ENCODE results near the gene VPS16.
"Not testable (repeated sequence)": the region's sequence is repeated elsewhere in the genome, so short reads cannot be mapped to it uniquely, and the experiment has no call there.

VPS16 gene

DNA sequence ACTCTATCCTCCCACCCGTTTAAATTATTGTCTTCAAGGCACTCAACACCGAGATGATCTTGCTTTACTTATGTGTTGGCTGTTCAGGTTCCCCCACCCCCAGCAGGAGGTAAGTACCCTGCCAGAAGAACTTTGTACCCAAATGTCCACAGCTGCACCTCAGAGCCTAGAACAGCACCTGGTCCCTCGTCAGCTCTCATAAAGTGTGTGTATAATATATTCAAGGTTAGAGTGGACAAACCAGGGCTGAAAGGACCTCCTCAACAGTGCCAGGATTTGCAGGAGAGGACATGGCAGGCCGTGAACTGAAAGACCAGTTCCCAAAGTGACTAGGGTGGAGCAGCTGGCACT lies 34.2 kb upstream of the VPS16 start:
- in situ Hi-C loops (cut with MboI; ENCODE audit: low sequenced_read_pairs): no loop called here

DNA sequence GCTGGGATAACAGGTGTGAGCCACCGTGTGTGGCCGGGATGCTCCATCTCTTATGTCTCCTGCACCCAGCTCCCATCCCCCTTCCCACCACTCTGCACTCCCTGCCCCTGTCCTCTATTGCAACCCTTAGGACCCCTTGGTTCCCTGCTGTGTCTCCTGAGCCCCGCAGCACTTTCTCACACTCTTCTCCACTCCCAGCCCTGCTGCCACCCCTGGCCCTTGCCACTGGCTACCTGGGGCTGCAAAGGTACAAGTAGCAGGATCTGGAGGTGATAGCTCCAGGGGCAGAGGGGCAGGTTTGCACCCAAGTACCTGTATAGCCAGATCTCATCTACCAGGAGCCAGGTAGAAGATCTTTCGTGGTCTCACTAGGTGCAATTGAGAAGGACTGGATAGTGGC lies 33.5 kb upstream of the VPS16 start:
- in situ Hi-C loops (cut with MboI; ENCODE audit: low sequenced_read_pairs): no loop called here

DNA sequence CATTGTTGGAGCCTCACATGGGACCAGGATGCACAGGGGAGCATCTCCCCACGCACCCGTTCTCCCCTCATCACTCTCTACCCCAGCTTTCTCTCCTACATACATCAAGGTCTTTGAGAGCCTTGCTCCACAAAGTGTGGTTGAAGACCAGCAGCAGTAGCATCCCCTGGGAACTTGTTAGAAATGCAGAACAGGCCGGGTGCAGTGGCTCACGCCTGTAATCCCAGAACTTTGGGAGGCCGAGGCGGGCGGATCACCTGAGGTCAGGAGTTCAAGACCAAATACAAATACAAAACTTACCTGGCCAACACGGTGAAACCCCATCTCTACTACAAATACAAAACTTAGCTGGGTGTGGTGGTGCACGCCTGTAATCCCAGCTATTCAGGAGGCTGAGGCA lies 32.6 kb upstream of the VPS16 start:
- in situ Hi-C loops (cut with MboI; ENCODE audit: low sequenced_read_pairs): not testable (repeated sequence)

DNA sequence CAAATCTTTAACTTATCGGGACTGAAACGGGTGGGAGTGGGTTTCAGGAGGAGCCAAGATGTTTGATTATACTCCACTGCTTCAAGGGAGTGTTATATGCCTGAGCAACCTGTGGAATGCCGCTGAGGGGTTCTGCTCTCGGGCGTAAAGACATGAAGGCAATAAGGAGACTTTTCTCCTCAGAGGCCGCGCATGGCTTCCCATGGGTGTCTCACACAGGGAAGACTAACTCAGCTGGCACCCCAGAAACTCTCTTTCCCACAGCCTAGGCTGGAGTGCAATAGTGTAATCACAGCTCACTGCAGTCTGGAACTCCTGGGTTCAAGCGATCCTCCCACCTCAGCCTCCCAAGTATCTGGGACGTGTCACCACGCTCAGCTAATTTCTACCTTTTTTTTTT lies 30.9 kb upstream of the VPS16 start:
- in situ Hi-C loops (cut with MboI; ENCODE audit: low sequenced_read_pairs): no loop called here

DNA sequence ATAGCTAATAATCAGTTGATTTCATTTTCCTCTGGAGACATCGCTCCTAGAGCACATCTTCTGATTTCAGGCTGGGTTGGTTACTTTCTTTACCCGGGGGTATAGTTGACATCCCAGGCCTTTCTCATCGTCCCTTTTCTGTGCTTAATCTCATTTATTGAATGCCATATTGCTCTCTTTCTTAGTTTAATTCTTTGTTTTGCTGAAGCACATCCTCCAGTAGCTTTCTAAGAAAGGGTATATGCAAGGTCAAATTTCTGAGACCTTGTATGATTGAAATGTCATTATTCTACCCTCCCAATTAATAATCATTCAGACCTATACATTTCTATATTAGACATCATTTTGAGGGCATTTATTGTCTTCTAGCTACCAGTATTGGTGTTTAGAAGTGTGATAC lies 28.4 kb upstream of the VPS16 start:
- in situ Hi-C loops (cut with MboI; ENCODE audit: low sequenced_read_pairs): no loop called here

DNA sequence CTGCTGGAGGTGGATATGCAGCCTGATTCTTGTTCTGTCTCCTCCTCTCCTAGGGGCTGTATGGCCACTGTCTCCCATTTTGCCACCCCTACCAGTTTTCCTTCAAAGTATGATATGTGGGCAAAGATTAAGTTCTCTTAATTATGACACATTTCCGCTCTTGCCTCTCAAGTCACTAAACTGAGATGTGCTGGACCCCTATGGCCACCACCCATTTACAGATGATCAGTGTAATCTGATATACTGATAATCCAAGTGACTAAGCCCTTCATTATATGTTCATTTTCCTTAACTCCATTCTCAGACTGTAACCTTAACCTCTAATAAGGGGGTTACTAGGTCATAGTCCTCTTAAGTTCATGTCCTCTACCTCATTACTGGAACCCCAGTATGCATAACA lies 26.5 kb upstream of the VPS16 start:
- in situ Hi-C loops (cut with MboI; ENCODE audit: low sequenced_read_pairs): no loop called here

DNA sequence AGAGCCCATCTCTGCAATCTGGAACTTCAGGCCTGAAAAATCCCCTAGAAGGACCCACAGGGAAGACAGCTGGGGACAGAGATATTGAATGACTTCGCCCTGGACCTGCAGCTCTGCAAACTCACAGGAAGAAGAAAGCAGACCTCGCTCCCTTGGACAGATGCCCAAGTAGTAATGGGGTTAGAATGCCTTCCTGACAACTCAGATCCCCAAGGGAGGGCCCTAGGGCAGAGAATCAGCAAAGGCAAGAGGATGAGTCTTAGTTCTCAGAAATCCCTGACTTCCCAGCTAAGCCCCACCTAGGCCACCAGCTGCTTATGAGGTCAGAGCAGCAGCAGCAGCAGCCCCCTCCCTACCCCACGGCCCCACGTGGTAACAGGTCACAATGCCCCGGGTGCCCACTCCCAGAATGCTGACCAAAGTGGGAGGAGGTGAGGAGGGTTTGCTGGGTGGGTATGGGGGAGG lies 25.9 kb upstream of the VPS16 start, which contains the start of gene C20orf141:
TSS of gene C20orf141 (plus strand) at position 401 of the 465 bp plus-strand sequence. CDS start 198 bp downstream, outside the sequence.
- in situ Hi-C loops (cut with MboI; ENCODE audit: low sequenced_read_pairs): no loop called here

DNA sequence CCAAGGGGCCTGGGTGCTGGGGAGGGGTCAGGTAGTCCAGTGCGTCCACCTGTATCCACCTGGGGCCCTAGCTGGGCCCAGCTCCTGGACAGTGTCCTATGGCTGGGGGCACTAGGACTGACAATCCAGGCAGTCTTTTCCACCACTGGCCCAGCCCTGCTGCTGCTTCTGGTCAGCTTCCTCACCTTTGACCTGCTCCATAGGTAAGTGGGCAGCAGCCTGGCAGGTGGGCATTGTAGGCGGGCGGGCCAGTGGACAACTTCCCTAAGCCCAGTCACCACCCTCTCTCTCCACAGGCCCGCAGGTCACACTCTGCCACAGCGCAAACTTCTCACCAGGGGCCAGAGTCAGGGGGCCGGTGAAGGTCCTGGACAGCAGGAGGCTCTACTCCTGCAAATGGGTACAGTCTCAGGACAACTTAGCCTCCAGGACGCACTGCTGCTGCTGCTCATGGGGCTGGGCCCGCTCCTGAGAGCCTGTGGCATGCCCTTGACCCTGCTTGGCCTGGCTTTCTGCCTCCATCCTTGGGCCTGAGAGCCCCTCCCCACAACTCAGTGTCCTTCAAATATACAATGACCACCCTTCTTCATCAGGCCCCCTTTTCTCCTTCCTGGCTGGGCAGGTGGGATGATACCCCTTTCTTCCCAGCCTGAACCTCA lies 25.2 kb upstream of the VPS16 start:
- in situ Hi-C loops (cut with MboI; ENCODE audit: low sequenced_read_pairs): no loop called here

DNA sequence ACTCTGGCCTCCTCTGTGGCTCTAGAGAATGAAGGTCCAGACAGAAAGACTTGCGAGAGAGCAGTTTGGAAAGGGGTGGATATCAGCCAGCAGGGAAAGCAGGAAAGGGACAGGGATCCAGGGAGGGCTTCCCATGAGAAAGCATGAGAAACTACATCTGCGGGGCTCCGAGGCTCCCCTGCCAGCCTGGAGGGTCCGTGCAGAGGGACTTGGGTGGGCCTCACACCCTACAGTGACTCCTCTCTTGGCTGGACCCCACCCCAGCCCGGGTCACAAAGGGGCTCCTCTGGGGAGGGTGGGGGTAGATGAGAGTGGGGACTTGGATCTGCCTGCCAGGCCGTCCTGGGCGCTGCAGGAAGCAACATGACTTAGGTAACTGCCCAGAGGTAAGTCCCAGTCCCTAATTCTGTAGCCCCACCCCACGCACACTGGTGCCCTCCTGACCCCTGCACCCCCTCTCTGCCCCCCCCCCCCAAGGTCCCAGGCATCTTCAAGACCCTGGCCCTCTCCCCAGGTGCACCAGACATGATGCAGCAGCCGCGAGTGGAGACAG lies 24.4 kb upstream of the VPS16 start, which contains the start of gene TMEM239:
TSS of gene TMEM239 (plus strand) at position 335 of the 553 bp plus-strand sequence. CDS start at position 526, 191 bp downstream.
- in situ Hi-C loops (cut with MboI; ENCODE audit: low sequenced_read_pairs): no loop called here

DNA sequence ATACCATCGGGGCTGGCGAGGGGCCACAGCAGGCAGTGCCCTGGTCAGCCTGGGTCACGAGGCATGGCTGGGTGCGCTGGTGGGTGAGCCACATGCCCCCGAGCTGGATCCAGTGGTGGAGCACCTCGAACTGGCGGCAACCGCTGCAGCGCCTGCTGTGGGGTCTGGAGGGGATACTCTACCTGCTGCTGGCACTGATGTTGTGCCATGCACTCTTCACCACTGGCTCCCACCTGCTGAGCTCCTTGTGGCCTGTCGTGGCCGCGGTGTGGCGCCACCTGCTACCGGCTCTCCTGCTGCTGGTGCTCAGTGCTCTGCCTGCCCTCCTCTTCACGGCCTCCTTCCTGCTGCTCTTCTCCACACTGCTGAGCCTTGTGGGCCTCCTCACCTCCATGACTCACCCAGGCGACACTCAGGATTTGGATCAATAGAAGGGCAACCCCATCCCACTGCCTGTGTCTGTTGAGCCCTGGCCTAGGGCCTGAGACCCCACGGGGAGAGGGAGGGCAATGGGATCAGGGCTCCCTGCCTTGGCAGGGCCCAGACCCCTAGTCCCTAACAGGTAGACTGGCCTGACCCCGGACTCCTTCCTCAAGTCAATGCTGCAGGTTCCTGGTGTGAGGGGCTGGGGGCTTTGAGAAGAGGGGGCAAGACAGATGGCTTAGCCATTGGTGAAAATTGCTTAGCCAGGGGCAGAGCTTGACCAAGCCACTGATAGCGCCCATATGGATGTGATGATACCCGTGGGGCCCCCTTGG lies 23.8 kb upstream of the VPS16 start:
- in situ Hi-C loops (cut with MboI; ENCODE audit: low sequenced_read_pairs): no loop called here

DNA sequence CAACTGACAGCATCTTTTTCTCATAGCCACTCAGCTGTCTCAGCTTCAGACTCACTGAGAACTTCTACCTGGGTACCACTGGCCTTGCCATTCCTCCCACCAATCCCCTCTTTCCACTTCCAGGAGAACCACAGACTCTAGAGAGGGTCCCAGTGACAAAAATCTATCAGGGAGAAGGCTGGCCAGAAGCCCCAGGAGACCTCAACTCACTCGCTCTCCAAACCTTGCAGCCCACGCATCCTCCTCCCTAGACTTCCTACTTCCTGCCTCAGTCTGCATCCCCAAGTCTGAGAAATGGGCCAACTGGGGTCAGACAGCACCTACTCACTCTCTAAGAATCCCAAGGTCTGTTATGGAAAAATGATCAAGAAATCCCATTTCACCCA lies 23.2 kb upstream of the VPS16 start:
- in situ Hi-C loops (cut with MboI; ENCODE audit: low sequenced_read_pairs): no loop called here

DNA sequence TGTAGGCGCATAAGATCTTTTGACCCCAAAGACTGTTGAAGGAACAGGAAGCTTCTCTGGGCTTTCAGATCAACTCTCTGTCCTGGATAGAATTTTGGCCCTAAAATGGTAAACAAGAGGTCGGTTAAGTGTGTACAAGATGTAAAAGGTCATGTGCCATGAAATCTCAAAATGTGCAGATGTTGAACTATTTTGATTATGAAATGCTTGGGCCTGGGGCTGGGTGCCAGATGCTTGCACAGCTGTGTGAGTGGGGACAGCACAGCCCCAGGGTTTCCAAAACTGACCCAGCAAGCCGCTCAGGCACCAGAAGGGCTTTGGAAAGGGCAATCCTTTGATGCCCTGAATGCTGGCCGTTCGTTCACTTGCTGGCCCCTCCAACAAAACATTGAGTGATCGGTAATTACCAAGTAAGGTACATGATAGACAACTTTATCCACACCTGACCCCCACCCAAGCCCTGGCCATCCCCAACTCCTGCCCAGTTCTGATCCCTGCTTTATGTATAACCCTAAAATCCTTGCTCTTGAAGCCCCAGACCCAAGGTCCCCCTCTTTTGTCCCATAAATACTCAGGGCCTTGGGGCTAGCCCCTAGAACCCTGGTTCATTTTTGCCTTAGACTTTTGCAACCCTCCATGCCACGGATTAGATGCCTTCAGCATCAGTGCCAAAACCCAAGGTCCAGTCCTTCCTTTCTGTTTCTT lies 22.5 kb upstream of the VPS16 start:
- in situ Hi-C loops (cut with MboI; ENCODE audit: low sequenced_read_pairs): no loop called here

DNA sequence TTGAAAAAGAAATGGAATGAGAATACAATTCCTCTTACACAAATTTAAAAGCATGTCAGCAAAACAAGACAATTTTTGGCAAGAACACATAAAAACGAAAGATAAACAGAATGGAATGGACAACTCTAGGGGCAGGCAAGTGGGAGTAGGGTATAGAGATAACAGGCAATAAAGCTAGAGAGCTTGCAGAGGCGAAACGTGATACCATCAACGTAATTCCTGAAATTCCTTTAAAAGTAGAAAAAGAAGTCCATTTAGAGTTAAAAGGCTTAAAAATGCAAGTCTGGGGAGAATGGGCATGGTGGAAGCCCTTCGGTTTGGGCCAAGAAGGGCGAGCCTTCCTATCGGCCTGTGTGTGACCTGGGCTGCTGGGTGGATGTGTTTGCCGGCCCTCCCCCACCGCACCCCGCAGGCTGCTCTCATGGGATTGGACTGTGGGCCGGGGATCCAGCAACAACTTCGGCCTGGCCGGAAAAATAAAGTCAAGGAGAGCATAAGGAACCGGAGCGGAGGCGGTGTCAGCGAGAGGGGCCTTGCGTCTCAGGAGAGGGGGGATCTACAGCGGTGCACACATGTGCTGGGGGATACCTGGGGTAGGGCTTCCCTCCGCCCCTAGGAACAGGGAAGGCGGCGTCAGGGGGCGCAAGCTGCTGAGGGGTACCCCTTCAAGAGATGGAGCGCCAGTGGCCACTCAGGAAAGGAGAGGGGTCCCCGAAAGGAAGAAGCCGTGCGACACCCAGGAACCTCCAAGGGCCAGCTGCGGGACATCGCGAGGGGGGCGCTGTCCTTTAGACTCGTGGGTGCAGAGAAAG lies 20.3 kb upstream of the VPS16 start:
- in situ Hi-C loops (cut with MboI; ENCODE audit: low sequenced_read_pairs): no loop called here

DNA sequence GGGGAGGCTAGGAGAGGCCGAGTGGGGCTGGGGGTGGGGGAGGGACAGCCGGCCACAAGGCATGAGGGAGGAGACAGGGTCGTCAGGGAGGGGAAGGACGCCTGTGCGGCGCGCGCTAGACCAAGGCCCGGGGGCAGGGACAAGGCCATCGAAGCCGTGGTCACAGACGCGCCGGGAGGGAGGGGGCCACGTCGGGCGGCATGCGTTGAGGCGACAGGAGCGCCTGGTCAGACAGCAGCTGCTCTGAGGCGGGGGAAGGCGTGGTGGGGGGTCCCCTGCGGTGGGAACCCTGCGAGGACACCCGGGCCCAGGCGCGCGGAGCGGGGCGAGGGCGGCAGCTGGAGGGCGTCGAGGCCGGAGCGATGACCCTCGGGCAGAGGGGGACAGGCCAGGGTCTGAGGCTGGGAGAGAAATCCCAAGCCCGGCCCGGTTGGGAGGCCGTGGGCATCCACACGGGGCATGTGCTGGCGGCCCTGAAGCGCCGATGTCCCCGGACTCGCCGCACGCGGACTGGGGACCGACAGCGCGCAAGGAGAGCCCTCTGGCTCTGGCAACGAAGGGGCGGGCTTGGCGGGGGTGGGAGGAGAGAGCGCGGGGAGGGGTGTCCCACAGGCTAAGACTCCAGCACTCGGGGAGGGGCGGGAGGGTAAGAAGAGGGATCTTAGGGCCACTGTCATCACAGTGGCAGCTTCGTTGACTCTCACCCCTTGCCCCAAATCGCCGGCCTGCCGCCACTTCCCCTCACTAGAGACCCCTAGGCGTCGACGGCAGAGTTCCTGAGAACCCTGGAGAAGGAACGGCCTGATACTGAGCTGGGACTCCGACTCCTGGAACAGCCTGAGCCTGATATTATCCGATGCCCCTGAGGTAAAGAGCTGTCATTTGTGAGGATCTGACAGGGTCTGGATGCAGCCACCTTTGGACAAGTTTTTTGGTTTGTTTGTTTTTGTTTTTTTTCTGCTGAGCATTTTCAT lies 19.4 kb upstream of the VPS16 start:
- in situ Hi-C loops (cut with MboI; ENCODE audit: low sequenced_read_pairs): no loop called here

DNA sequence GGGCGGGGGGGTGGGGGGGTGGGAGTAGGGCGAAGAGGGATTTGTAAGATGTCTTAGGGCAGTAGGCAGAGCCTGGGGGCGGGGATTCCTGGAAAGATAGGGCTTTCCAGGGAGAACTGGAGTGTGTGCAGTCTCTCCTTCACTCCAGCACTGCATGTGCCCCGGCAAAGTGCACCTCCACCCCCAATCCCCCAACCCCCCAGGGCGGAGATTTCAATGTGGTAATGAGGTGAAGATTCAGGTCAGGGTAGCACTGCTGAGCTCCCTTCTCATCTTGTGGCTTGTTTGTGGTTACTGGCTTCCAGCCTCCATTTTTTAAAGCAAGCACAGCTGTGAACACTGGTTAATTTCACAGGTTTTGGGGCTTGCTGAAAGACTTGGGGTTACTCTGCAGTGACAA lies 18.5 kb upstream of the VPS16 start:
- in situ Hi-C loops (cut with MboI; ENCODE audit: low sequenced_read_pairs): no loop called here

DNA sequence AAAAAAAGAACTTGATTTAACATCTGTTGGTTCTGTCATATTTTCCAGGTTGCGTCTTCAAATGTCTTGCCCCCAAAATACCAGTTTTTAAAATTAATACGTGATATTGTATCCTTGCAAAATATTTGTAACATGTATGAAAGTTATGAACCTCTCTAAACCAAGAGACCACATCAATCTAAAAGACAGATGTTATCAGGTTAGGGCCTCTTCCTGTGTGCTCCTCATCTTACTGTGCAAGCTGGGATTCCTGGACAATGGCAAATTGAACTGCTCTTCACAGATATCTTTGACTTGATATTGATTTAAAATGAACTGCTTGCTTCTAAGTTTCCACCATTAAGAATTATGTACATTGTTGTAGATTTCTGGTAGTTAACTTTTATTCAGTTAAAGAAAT lies 14.8 kb upstream of the VPS16 start:
- in situ Hi-C loops (cut with MboI; ENCODE audit: low sequenced_read_pairs): no loop called here

DNA sequence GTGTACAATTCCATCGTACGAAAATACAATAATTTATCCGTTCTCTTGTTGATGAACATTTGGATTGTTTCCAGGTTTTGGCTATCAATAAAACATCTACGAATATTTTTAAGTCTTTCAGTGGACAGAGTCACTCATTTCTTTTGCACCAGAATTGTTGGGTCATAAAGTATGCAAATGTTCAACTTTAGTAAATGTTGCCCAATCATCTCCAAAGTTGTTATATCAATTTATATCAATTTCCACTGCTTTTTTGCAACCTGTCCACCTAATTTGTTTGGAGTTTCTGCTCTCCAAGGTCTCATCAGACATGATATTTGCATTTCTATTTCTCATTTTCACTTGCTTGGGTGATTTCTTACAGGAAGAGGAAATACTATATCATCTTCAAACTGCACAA lies 13.9 kb upstream of the VPS16 start:
- in situ Hi-C loops (cut with MboI; ENCODE audit: low sequenced_read_pairs): no loop called here

DNA sequence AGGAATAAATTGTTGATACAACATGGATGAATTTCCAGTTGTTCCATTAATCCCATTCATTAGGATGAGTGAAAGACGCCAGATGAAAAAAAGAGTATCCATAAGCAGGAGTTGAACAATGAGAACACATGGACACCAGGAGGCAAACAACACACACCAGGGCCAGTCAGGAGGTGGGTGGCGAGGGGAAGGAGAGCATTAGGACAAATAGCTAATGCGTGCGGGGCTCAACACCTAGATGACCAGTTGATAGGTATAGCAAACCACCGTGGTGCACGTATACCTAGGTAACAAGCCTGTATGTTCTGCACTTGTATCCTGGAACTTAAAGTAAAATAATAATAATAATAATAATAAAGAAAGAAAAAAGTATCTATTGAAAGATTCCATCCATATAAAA lies 11.2 kb upstream of the VPS16 start:
- in situ Hi-C loops (cut with MboI; ENCODE audit: low sequenced_read_pairs): no loop called here

DNA sequence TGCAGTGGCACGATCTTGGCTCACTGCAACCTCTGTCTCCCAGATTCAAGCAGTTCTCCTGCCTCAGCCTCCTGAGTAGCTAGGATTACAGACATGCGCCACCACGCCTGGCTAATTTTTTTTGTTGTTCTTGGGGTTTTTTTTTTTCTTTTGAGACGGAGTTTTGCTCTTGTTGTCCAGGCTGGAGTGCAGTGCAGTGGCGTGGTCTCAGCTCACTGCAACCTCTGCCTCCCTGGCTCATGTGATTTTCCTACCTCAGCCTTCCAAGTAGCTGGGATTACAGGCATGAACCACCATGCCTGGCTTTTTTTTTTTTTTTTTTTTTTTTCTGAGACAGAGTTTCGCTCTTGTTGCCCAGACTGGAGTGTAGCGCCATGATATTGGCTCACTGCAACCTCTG lies 9.3 kb upstream of the VPS16 start:
- in situ Hi-C loops (cut with MboI; ENCODE audit: low sequenced_read_pairs): not testable (repeated sequence)

DNA sequence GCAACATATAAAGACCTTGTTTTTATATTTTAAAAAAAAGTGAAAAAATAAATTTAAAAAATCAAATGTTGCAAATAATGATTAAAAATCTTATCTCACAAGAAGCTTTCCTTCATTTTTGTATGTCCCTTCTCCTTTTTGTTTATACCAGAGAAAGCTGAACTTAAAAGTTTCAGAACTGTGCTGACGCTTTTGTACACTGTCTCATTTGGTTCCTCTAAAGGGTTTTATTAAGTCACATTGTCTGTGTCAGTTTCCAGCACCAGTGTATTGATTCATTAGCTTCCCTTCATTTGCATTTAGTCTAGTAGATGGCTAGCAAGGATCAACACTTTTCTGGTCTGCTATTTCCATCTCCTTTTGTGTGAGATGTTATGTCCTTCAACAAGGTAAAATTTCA lies 6.8 kb upstream of the VPS16 start:
- in situ Hi-C loops (cut with MboI; ENCODE audit: low sequenced_read_pairs): no loop called here
